ENCODE data around the gene ZDHHC4. TPM values are rescaled to one million over a fixed set of nuclear protein-coding genes. Genes with fewer than 3 reads are reported as not detected.
"Not testable (repeated sequence)": the region's sequence is repeated elsewhere in the genome, so short reads cannot be mapped to it uniquely, and the experiment has no call there.

The ZDHHC4 gene
- total and polyA plus RNA-seq, 8 donors, result 54.5 to 75.9 (median 71.2) TPM

GRCh38 chr7:6567886-6568285, 9.4 kb upstream of the ZDHHC4 start:
- ATAC-seq (no peak), DNase-seq (peak in 1 of 4 donors; percentile 5)
- H3K9me3 ChIP-seq, result no peaks in the 10 kb centered on the region
- no peak overlapping the region for H3K27ac ChIP-seq
- no peak overlapping the region for H3K4me3 ChIP-seq
- H3K27me3 ChIP-seq, result peaks cover 0 to 16% of the 10 kb centered on the region in 2 donors
- H3K4me1 ChIP-seq, result no peaks in the 10 kb centered on the region
- H3K36me3 ChIP-seq, result no peaks in the 10 kb centered on the region
- no peak for TF ChIP-seq CTCF (IDR thresholded peaks at IDR 0.05)
- intact Hi-C loops (cut with DNase I), result no loop called here

GRCh38 chr7:6571160-6571779, 6.0 kb upstream of the ZDHHC4 start:
- peaks cover 0 to 11% of the 10 kb centered on the region in 2 donors for H3K27me3 ChIP-seq
- DNase-seq (peak in 1 of 4 donors; percentile 0), ATAC-seq (no peak)
- intact Hi-C loops (cut with DNase I), result loop anchor here in 1 of 2 donors (10.0 kb wide), 1 partner anchor 56 kb away; no protein-coding TSS in a partner anchor
- no peak overlapping the region for H3K4me3 ChIP-seq
- H3K36me3 ChIP-seq, result no peaks in the 10 kb centered on the region
- no peaks in the 10 kb centered on the region for H3K4me1 ChIP-seq
- no peak for TF ChIP-seq CTCF (IDR thresholded peaks at IDR 0.05)
- H3K27ac ChIP-seq, result no peak overlapping the region
- H3K9me3 ChIP-seq, result no peaks in the 10 kb centered on the region

- Histone ChIP-seq H3K27me3 (peaks cover 0 to 8% of the 10 kb centered on the region in 2 donors), H3K27ac (no peak overlapping the region), H3K4me3 (no peak overlapping the region), H3K4me1 (peaks cover 0 to 10% of the 10 kb centered on the region in 2 donors), H3K36me3 (peaks cover 0 to 13% of the 10 kb centered on the region in 2 donors), H3K9me3 (no peaks in the 10 kb centered on the region)
- DNase-seq, result peak in 1 of 4 donors; percentile 5
- intact Hi-C loops (cut with DNase I), result loop anchor here in 1 of 2 donors (10.0 kb wide), 1 partner anchor 61 kb away; no protein-coding TSS in a partner anchor
- TF ChIP-seq CTCF (IDR thresholded peaks at IDR 0.05), result no peak
- no peak for ATAC-seq
Observed at GRCh38 chr7:6575281-6576023, 1.8 kb upstream of the ZDHHC4 start.

GRCh38 chr7:6576024-6576866, 1.0 kb upstream of the ZDHHC4 start:
- ATAC-seq (no peak), DNase-seq (peak in 1 of 4 donors; percentile 76)
- H3K4me3 ChIP-seq, result peak overlapping the region in 1 of 2 donors; percentile 63
- no peak overlapping the region for H3K27ac ChIP-seq
- H3K36me3 ChIP-seq, result peaks cover 0 to 21% of the 10 kb centered on the region in 2 donors
- no peak for TF ChIP-seq CTCF (IDR thresholded peaks at IDR 0.05)
- intact Hi-C loops (cut with DNase I), result loop anchor here in 1 of 2 donors (10.0 kb wide), 1 partner anchor 61 kb away; no protein-coding TSS in a partner anchor
- H3K4me1 ChIP-seq, result peaks cover 0 to 10% of the 10 kb centered on the region in 2 donors
- H3K27me3 ChIP-seq, result peaks cover 0 to 6% of the 10 kb centered on the region in 2 donors
- H3K9me3 ChIP-seq, result no peaks in the 10 kb centered on the region

- H3K27me3 ChIP-seq, ATAC-seq, H3K9me3 ChIP-seq: not testable (repeated sequence)
- intact Hi-C loops (cut with DNase I), result loop anchor here in 1 of 2 donors (10.0 kb wide), 1 partner anchor 62 kb away; no protein-coding TSS in a partner anchor
- H3K4me3 ChIP-seq, result peak overlapping the region; percentile 58 to 63
- H3K4me1 ChIP-seq, result peaks cover 0 to 10% of the 10 kb centered on the region in 2 donors
- peak in 1 of 4 donors; percentile 42 for DNase-seq
- H3K27ac ChIP-seq, result peak overlapping the region; percentile 87 to 91
- peaks cover 0 to 28% of the 10 kb centered on the region in 2 donors for H3K36me3 ChIP-seq
Observed at GRCh38 chr7:6576867-6577368, 336 bp upstream of the ZDHHC4 start.
